ENCODE results near the gene TMEM86B. TPM values are rescaled to one million over a fixed set of nuclear protein-coding genes. Genes with fewer than 3 reads are reported as not detected.

TMEM86B gene
- total and polyA plus RNA-seq, 12 donors = 0.20 to 47.8 (median 4.3) TPM

- Histone ChIP-seq H3K4me1 (replicated peaks in 1 of 2) (peaks cover 8 to 11% of the 10 kb centered on the region in 2 donors), H3K9me3 (replicated peaks in 1 of 3) (no peaks in the 10 kb centered on the region), H3K36me3 (replicated peaks in 1 of 2) (peaks cover 0 to 77% of the 10 kb centered on the region in 2 donors), H3K27ac (peak overlapping the region in 1 of 5 donors; percentile 32), H3K4me3 (no peak overlapping the region), H3K27me3 (no peaks in the 10 kb centered on the region)
- peak in 4 of 7 donors; percentile 55 to 78 (median 60) for DNase-seq
- intact Hi-C loops (cut with DNase I) = no loop called here
- WGBS, 4 donors = 30 to 56% (median 53%) methylated on average over 12 to 17 of the region's 17 CpGs
- TF ChIP-seq POLR2A (IDR thresholded peaks at IDR 0.05) (no peak), CTCF (IDR thresholded peaks at IDR 0.05) (no peak)
These were observed 1.2 kb upstream of the TMEM86B start for GRCh38 chr19:55229789-55230182.

GRCh38 chr19:55229145-55229788 lies 704 bp upstream of the TMEM86B start:
- no peak for DNase-seq
- WGBS, 4 donors = 72 to 86% (median 82%) methylated on average over 12 to 18 of the region's 18 CpGs
- Histone ChIP-seq H3K4me1 (replicated peaks in 1 of 2) (peaks cover 8 to 11% of the 10 kb centered on the region in 2 donors), H3K27me3 (no peaks in the 10 kb centered on the region), H3K27ac (peak overlapping the region in 2 of 5 donors; percentile 21 to 49), H3K4me3 (no peak overlapping the region), H3K9me3 (replicated peaks in 1 of 3) (no peaks in the 10 kb centered on the region), H3K36me3 (replicated peaks in 1 of 2) (peaks cover 0 to 72% of the 10 kb centered on the region in 2 donors)
- TF ChIP-seq CTCF (IDR thresholded peaks at IDR 0.05) (no peak), POLR2A (IDR thresholded peaks at IDR 0.05) (no peak)
- intact Hi-C loops (cut with DNase I) = no loop called here

GRCh38 chr19:55228015-55228391 lies 560 bp downstream of the TMEM86B start:
- intact Hi-C loops (cut with DNase I) = no loop called here
- Histone ChIP-seq H3K9me3 (replicated peaks in 1 of 3) (no peaks in the 10 kb centered on the region), H3K27me3 (no peaks in the 10 kb centered on the region), H3K4me3 (no peak overlapping the region), H3K27ac (peak overlapping the region in 1 of 5 donors; percentile 49), H3K4me1 (replicated peaks in 1 of 2) (peaks cover 8 to 11% of the 10 kb centered on the region in 2 donors), H3K36me3 (replicated peaks in 1 of 2) (peaks cover 0 to 62% of the 10 kb centered on the region in 2 donors)
- WGBS, 4 donors = 81 to 90% (median 82%) methylated on average over 14 to 17 of the region's 17 CpGs
- no peak for TF ChIP-seq CTCF (IDR thresholded peaks at IDR 0.05)
- TF ChIP-seq POLR2A (IDR thresholded peaks at IDR 0.05) = no peak
- DNase-seq = peak in 1 of 7 donors; percentile 78

GRCh38 chr19:55227241-55228014 lies 1.1 kb downstream of the TMEM86B start:
- TF ChIP-seq CTCF (IDR thresholded peaks at IDR 0.05) (no peak), POLR2A (IDR thresholded peaks at IDR 0.05) (no peak)
- Histone ChIP-seq H3K27me3 (no peaks in the 10 kb centered on the region), H3K27ac (peak overlapping the region in 1 of 5 donors; percentile 49), H3K9me3 (replicated peaks in 1 of 3) (no peaks in the 10 kb centered on the region), H3K4me3 (no peak overlapping the region), H3K4me1 (replicated peaks in 1 of 2) (peaks cover 8 to 11% of the 10 kb centered on the region in 2 donors), H3K36me3 (replicated peaks in 1 of 2) (peaks cover 0 to 58% of the 10 kb centered on the region in 2 donors)
- intact Hi-C loops (cut with DNase I) = no loop called here
- 91 to 94% (median 93%) methylated on average over 11 to 25 of the region's 25 CpGs for WGBS, 4 donors
- DNase-seq = no peak

All from adrenal gland (tissue), 12 donors.